Measurements from ENCODE around the gene JARID2.

DNA sequence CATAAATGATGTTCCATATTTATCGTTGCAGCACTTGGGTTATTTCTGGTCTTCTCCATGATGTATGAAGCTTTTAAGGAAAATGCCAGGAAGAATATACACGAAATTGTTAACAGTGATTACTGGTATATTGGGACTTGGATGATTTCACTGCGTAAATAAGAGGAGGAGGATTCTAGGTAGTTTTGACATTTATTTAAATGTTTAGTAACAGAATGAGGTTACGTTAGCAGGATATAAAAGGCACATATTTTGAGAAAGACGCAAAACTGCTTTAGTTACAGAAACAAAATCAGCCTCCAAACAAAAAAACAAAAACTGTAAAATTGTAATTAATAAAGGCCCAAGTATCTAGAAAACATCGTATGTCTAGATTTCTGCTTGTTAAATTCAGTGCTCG lies 147.7 kb downstream of the JARID2 start:
- TF ChIP-seq, protein P1, sequence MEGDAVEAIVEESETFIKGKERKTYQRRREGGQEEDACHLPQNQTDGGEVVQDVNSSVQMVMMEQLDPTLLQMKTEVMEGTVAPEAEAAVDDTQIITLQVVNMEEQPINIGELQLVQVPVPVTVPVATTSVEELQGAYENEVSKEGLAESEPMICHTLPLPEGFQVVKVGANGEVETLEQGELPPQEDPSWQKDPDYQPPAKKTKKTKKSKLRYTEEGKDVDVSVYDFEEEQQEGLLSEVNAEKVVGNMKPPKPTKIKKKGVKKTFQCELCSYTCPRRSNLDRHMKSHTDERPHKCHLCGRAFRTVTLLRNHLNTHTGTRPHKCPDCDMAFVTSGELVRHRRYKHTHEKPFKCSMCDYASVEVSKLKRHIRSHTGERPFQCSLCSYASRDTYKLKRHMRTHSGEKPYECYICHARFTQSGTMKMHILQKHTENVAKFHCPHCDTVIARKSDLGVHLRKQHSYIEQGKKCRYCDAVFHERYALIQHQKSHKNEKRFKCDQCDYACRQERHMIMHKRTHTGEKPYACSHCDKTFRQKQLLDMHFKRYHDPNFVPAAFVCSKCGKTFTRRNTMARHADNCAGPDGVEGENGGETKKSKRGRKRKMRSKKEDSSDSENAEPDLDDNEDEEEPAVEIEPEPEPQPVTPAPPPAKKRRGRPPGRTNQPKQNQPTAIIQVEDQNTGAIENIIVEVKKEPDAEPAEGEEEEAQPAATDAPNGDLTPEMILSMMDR (IDR thresholded peaks at IDR 0.05) = no peak
- no peak for TF ChIP-seq POLR2AphosphoS5 (IDR thresholded peaks at IDR 0.05)
- TF ChIP-seq EP300 (IDR thresholded peaks at IDR 0.05) = no peak
